NT2/D1 (cell line): ENCODE results near the gene TMEM11.

ENCODE experiments used
- DNase-seq: peaks from one replicate; pipeline ENCODE4 v3.0.0-alpha.2; 2011; ENCODE audit warnings: low read depth, low spot score
- H3K27me3 ChIP-seq: 2 replicates; pipeline ENCODE4 v1.6.0; 2011; ENCODE audit warnings: mild to moderate bottlenecking; ENCODE audit not compliant: insufficient read length, insufficient read depth
- H3K36me3 ChIP-seq: 2 replicates; pipeline ENCODE4 v1.6.1; 2011; ENCODE audit warnings: mild to moderate bottlenecking, low read length, mixed read lengths; ENCODE audit not compliant: insufficient read depth, insufficient read length
- H3K4me1 ChIP-seq: 2 replicates; pipeline ENCODE4 v1.5.1; 2011; ENCODE audit not compliant: insufficient read depth, insufficient read length
- H3K4me3 ChIP-seq: 2 replicates; pipeline ENCODE4 v1.5.1; 2011; ENCODE audit warnings: low read depth; ENCODE audit not compliant: insufficient read length
- H3K9ac ChIP-seq: 2 replicates; pipeline ENCODE4 v1.6.0; 2011; ENCODE audit warnings: low read depth; ENCODE audit not compliant: insufficient read length
- H3K9me3 ChIP-seq: 2 replicates; pipeline ENCODE4 v1.5.1; 2011; ENCODE audit warnings: mild to moderate bottlenecking, low read length; ENCODE audit not compliant: insufficient read depth
- SUZ12 ChIP-seq: IDR thresholded peaks from 2 replicates; pipeline ENCODE4 v1.6.1; 2011; ENCODE audit not compliant: insufficient read length, insufficient read depth; ENCODE audit errors: extremely low read depth
- YY1 ChIP-seq: IDR thresholded peaks from 2 replicates; pipeline ENCODE4 v1.6.1; 2011; ENCODE audit not compliant: insufficient read length, insufficient read depth
- ZNF274 ChIP-seq: IDR thresholded peaks from 2 replicates; pipeline ENCODE4 v1.6.1; 2011; ENCODE audit warnings: mild to moderate bottlenecking, low read depth, low read length

The TMEM11 gene

GRCh38 chr17:21204935-21205334 is 9.0 kb downstream of the TMEM11 start:
- Histone ChIP-seq H3K9me3 (no peaks in the 10 kb centered on the region), H3K27me3 (no peaks in the 10 kb centered on the region), H3K36me3 (peaks cover 45% of the 10 kb centered on the region), H3K9ac (peak overlapping the region; percentile 32), H3K4me3 (no peak overlapping the region), H3K4me1 (peaks cover 22% of the 10 kb centered on the region)
- no peak for TF ChIP-seq SUZ12
- no peak for DNase-seq

- peaks cover 41% of the 10 kb centered on the region for H3K36me3 ChIP-seq
- no peaks in the 10 kb centered on the region for H3K9me3 ChIP-seq
- no peaks in the 10 kb centered on the region for H3K27me3 ChIP-seq
- TF ChIP-seq YY1: no peak
- H3K9ac ChIP-seq: no peak overlapping the region
- peaks cover 30% of the 10 kb centered on the region for H3K4me1 ChIP-seq
- DNase-seq: no peak
- H3K4me3 ChIP-seq: no peak overlapping the region
These were observed 11.4 kb downstream of the TMEM11 start for GRCh38 chr17:21202512-21202911.

GRCh38 chr17:21201874-21202273 is 12.1 kb downstream of the TMEM11 start:
- no peak for DNase-seq
- Histone ChIP-seq H3K4me1 (peaks cover 31% of the 10 kb centered on the region), H3K9ac (no peak overlapping the region), H3K9me3 (no peaks in the 10 kb centered on the region), H3K27me3 (no peaks in the 10 kb centered on the region), H3K36me3 (peaks cover 43% of the 10 kb centered on the region), H3K4me3 (no peak overlapping the region)
- TF ChIP-seq YY1 (no peak), SUZ12 (no peak), ZNF274 (no peak)

GRCh38 chr17:21201298-21201595 is 12.7 kb downstream of the TMEM11 start:
- DNase-seq: no peak
- H3K4me1 ChIP-seq: peaks cover 31% of the 10 kb centered on the region
- H3K36me3 ChIP-seq: peaks cover 46% of the 10 kb centered on the region
- H3K9me3 ChIP-seq: no peaks in the 10 kb centered on the region
- H3K27me3 ChIP-seq: no peaks in the 10 kb centered on the region
- no peak overlapping the region for H3K4me3 ChIP-seq
- H3K9ac ChIP-seq: no peak overlapping the region
- no peak for TF ChIP-seq SUZ12

GRCh38 chr17:21200590-21201297 is 13.2 kb downstream of the TMEM11 start:
- Histone ChIP-seq H3K9me3 (no peaks in the 10 kb centered on the region), H3K4me1 (peaks cover 31% of the 10 kb centered on the region), H3K36me3 (peaks cover 49% of the 10 kb centered on the region), H3K4me3 (no peak overlapping the region), H3K27me3 (no peaks in the 10 kb centered on the region), H3K9ac (peak overlapping the region; percentile 69)
- DNase-seq: no peak
- TF ChIP-seq YY1: no peak
- no peak for TF ChIP-seq ZNF274
- TF ChIP-seq SUZ12: no peak

- DNase-seq: no peak
- TF ChIP-seq YY1: no peak
- TF ChIP-seq ZNF274: no peak
- no peak for TF ChIP-seq SUZ12
- Histone ChIP-seq H3K4me3 (no peak overlapping the region), H3K27me3 (no peaks in the 10 kb centered on the region), H3K9me3 (no peaks in the 10 kb centered on the region), H3K9ac (peak overlapping the region; percentile 69), H3K4me1 (peaks cover 31% of the 10 kb centered on the region), H3K36me3 (peaks cover 48% of the 10 kb centered on the region)
These were observed 14.1 kb downstream of the TMEM11 start for GRCh38 chr17:21199856-21200255.

DNA sequence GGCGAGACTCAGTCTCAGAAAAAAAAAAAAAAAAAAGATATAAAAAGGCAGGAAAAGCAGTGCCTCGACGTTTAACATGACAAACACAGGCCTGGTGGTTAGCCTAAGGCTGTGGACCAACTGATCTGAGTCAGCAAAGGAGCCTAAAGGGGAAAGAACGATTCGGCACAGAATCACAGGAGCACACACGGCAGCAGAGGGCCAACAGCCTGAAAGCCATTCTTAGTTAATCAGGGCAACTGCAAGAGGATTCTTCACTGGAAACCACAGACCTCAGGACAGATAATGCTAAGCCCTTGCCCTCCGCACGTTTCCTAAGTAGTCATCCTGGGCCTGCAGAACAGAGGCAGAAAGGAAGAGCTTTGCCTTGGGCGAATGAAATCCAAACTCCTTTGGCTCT is 14.7 kb downstream of the TMEM11 start:
- H3K36me3 ChIP-seq: peaks cover 49% of the 10 kb centered on the region
- peak; percentile 88 for DNase-seq
- H3K4me3 ChIP-seq: no peak overlapping the region
- TF ChIP-seq SUZ12: no peak
- TF ChIP-seq YY1: no peak
- no peak for TF ChIP-seq ZNF274
- H3K27me3 ChIP-seq: no peaks in the 10 kb centered on the region
- H3K9ac ChIP-seq: peak overlapping the region; percentile 69
- peaks cover 30% of the 10 kb centered on the region for H3K4me1 ChIP-seq
- no peaks in the 10 kb centered on the region for H3K9me3 ChIP-seq

DNA sequence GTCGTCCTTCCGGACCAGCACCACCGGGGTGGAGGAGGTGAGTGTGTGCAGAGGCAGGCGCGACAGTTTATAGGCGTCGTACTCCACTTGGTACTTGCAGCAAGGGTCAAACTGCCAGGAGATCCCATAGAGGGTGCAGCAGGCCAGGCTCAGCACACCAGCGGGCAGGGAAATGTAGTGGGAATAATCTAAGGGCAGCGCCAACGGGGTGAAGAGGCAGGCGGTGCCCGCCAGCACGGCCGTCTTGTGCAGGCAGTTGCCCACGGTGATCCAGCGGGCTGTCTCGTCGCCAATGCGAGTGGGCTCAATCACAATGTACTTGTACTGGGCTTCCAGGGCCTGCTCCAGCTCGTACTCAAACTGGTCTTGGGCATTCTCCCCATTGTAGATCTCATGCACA is 15.6 kb downstream of the TMEM11 start:
- Histone ChIP-seq H3K9me3 (no peaks in the 10 kb centered on the region), H3K9ac (peak overlapping the region; percentile 61), H3K36me3 (peaks cover 58% of the 10 kb centered on the region), H3K27me3 (no peaks in the 10 kb centered on the region), H3K4me3 (peak overlapping the region; percentile 5), H3K4me1 (peaks cover 33% of the 10 kb centered on the region)
- no peak for TF ChIP-seq SUZ12
- no peak for TF ChIP-seq ZNF274
- TF ChIP-seq YY1: no peak
- DNase-seq: no peak
